ENCODE results near the gene PCK2. TPM values are rescaled to one million over a fixed set of nuclear protein-coding genes. Genes with fewer than 3 reads are reported as not detected.

PCK2 gene
- total RNA-seq, 1 donor from 2014 or later = 18.7 TPM

- TF ChIP-seq POLR2A (IDR thresholded peaks at IDR 0.05) = no peak
- no peak for TF ChIP-seq POLR2AphosphoS5 (IDR thresholded peaks at IDR 0.05; ENCODE audit: insufficient read depth in 1 of 2, low read depth in 1 of 2)
- TF ChIP-seq CTCF (IDR thresholded peaks at IDR 0.05) = no peak
- Histone ChIP-seq H3K36me3 (no peaks in the 10 kb centered on the region), H3K9me3 (no peaks in the 10 kb centered on the region), H3K27me3 (no peaks in the 10 kb centered on the region), H3K4me3 (peak overlapping the region; percentile 58 to 61), H3K4me1 (peaks cover 18% of the 10 kb centered on the region), H3K27ac (no peak overlapping the region)
- intact Hi-C loops (cut with DNase I) = no loop called here
- DNase-seq (ENCODE audit: extremely low spot score in 2 of 2) = no peak
Measured at GRCh38 chr14:24052656-24053547, 41.2 kb upstream of the PCK2 start.

- no peak for TF ChIP-seq POLR2A (IDR thresholded peaks at IDR 0.05)
- TF ChIP-seq CTCF (IDR thresholded peaks at IDR 0.05) = no peak
- TF ChIP-seq POLR2AphosphoS5 (IDR thresholded peaks at IDR 0.05; ENCODE audit: insufficient read depth in 1 of 2, low read depth in 1 of 2) = no peak
- Histone ChIP-seq H3K36me3 (no peaks in the 10 kb centered on the region), H3K27me3 (no peaks in the 10 kb centered on the region), H3K4me3 (no peak overlapping the region), H3K27ac (no peak overlapping the region), H3K9me3 (no peaks in the 10 kb centered on the region), H3K4me1 (peaks cover 18% of the 10 kb centered on the region)
- intact Hi-C loops (cut with DNase I) = no loop called here
- no peak for DNase-seq (ENCODE audit: extremely low spot score in 2 of 2)
Measured at GRCh38 chr14:24053548-24054323, 40.4 kb upstream of the PCK2 start.

GRCh38 chr14:24054324-24054641 lies 39.8 kb upstream of the PCK2 start:
- H3K27ac ChIP-seq = no peak overlapping the region
- H3K4me3 ChIP-seq = no peak overlapping the region
- intact Hi-C loops (cut with DNase I) = no loop called here
- peaks cover 18% of the 10 kb centered on the region for H3K4me1 ChIP-seq
- H3K9me3 ChIP-seq = no peaks in the 10 kb centered on the region
- DNase-seq (ENCODE audit: extremely low spot score in 2 of 2) = no peak
- no peaks in the 10 kb centered on the region for H3K27me3 ChIP-seq
- TF ChIP-seq POLR2A (IDR thresholded peaks at IDR 0.05) = no peak
- TF ChIP-seq POLR2AphosphoS5 (IDR thresholded peaks at IDR 0.05; ENCODE audit: insufficient read depth in 1 of 2, low read depth in 1 of 2) = no peak
- no peak for TF ChIP-seq CTCF (IDR thresholded peaks at IDR 0.05)
- H3K36me3 ChIP-seq = no peaks in the 10 kb centered on the region

- no peaks in the 10 kb centered on the region for H3K9me3 ChIP-seq
- no peak overlapping the region for H3K27ac ChIP-seq
- TF ChIP-seq POLR2AphosphoS5 (IDR thresholded peaks at IDR 0.05; ENCODE audit: insufficient read depth in 1 of 2, low read depth in 1 of 2) (no peak), POLR2A (IDR thresholded peaks at IDR 0.05) (no peak), CTCF (IDR thresholded peaks at IDR 0.05) (no peak)
- no peak overlapping the region for H3K4me3 ChIP-seq
- no peaks in the 10 kb centered on the region for H3K27me3 ChIP-seq
- DNase-seq (ENCODE audit: extremely low spot score in 2 of 2) = no peak
- intact Hi-C loops (cut with DNase I) = loop anchor here (5.0 kb wide), 1 partner anchor 48 kb away; no protein-coding TSS in a partner anchor
- peaks cover 18% of the 10 kb centered on the region for H3K4me1 ChIP-seq
- H3K36me3 ChIP-seq = no peaks in the 10 kb centered on the region
Measured at GRCh38 chr14:24054646-24055045, 39.5 kb upstream of the PCK2 start.

All from vagina (tissue), 2 donors.